ENCODE measurements around the gene TMEM98.

DNA sequence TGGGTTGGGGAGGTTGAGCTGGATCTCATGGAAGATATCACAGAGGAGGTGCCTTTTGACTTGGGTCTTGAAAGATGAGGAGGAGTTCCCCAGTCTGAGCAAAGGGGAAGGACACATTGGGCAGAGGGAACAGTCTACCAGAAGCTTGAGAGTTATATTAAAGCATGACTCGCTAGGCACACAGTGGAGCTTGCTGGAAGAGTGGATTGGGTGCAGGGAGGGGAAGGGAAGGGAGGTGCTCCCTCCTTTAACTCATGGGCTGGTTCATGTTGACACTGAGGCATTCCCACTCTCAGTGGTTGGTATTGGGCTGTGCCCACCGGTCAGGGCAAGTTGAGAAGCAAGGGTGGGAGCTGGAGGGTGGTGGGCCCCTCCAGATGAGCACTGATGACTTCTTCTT is 5.9 kb downstream of the TMEM98 start:
- TF ChIP-seq, protein P1, sequence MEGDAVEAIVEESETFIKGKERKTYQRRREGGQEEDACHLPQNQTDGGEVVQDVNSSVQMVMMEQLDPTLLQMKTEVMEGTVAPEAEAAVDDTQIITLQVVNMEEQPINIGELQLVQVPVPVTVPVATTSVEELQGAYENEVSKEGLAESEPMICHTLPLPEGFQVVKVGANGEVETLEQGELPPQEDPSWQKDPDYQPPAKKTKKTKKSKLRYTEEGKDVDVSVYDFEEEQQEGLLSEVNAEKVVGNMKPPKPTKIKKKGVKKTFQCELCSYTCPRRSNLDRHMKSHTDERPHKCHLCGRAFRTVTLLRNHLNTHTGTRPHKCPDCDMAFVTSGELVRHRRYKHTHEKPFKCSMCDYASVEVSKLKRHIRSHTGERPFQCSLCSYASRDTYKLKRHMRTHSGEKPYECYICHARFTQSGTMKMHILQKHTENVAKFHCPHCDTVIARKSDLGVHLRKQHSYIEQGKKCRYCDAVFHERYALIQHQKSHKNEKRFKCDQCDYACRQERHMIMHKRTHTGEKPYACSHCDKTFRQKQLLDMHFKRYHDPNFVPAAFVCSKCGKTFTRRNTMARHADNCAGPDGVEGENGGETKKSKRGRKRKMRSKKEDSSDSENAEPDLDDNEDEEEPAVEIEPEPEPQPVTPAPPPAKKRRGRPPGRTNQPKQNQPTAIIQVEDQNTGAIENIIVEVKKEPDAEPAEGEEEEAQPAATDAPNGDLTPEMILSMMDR (IDR thresholded peaks at IDR 0.05 in 8 of 11, conservative IDR thresholded peaks at IDR 0.05 in 3 of 11) = no peak
- no peak for TF ChIP-seq POLR2A (IDR thresholded peaks at IDR 0.05)

Data from spleen (tissue), 7 donors.